DMS53 treated with DMSO at 0.1 percent for 48 hours (cell line): ENCODE results near the gene TAF1C.

Source experiments
- DNase-seq: peaks from one replicate; lab custom pipeline; 2025; ENCODE audit not compliant: unreplicated experiment; lab: John Stamatoyannopoulos, UW

The TAF1C gene

DNA sequence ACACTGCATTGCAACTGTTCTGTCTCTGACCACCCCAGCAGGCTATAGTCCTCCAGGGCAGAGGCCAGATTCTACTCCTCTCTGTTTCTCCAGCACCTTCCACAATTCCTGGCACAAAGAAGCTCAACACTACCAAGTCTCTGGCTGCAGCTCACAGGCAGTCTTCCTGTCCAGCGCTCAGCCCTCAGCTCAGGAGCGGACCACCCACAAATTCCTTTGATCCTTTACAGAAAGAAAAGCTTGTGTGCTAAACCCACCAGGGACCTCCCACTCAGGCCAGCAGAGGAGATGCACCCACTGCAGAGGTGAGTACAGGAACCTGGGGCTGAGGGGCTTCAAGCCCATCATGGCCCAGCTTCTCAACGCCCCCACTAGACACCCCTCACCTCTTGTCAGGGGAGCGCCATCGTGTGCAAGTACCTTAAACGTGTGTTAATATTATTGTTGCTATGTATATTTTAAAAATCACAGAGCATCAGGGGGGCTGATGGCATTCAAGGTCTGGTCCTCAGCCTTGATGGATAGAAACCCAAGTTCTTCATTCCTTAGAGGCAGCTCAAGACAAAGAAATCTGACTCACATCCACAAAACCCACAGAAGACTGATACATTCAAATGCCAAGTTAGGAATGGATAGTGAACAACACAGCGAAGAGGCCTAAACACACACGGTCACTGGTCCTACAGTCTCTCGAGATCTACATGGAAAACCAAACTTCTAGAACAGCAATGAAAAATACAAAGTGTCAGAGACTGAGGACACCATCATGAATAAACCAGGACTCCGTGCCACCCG lies 50.3 kb downstream of the TAF1C start:
- DNase-seq: no peak

GRCh38 chr16:84132527-84133285 lies 54.2 kb downstream of the TAF1C start:
- no peak for DNase-seq

GRCh38 chr16:84131117-84131516 lies 55.7 kb downstream of the TAF1C start:
- no peak for DNase-seq
